SK-N-SH treated with all-trans-retinoic acid at 6 μM for 48 hours (cell line): ENCODE measurements around the gene GMCL2.

Experiments used
- GLIS3 ChIP-seq: fragments of 250-450 bp; sonication (Bioruptor Pico); IDR thresholded peaks from 2 replicates; pipeline ENCODE4 v1.5.0; 2020; ENCODE audit warnings: mild to moderate bottlenecking, moderate library complexity
- ISL1 ChIP-seq: fragments of 250-450 bp; sonication (Bioruptor Pico); IDR thresholded peaks from 2 replicates; pipeline ENCODE4 v2.1.2; 2022; ENCODE audit warnings: mild to moderate bottlenecking, moderate library complexity
- OSR1 ChIP-seq: fragments of 250-450 bp; sonication (Bioruptor Pico); IDR thresholded peaks from 2 replicates; pipeline ENCODE4 v1.8.0; 2022; ENCODE audit warnings: moderate library complexity, mild to moderate bottlenecking, inconsistent platforms
- PPARA ChIP-seq: fragments of 250-450 bp; sonication (Bioruptor Pico); IDR thresholded peaks from 2 replicates; pipeline ENCODE4 v1.5.0; 2020; ENCODE audit warnings: mild to moderate bottlenecking, borderline replicate concordance
- RARB ChIP-seq: fragments of 250-450 bp; sonication (Bioruptor Pico); IDR thresholded peaks from 2 replicates; pipeline ENCODE4 v1.8.0; 2021; ENCODE audit warnings: mild to moderate bottlenecking, moderate library complexity
- TOX ChIP-seq: fragments of 250-450 bp; sonication (Bioruptor Pico); IDR thresholded peaks from 2 replicates; pipeline ENCODE4 v1.8.0; 2021; ENCODE audit warnings: mild to moderate bottlenecking, moderate library complexity, borderline replicate concordance
- ZFP3 ChIP-seq: fragments of 250-450 bp; sonication (Bioruptor Pico); IDR thresholded peaks from 2 replicates; pipeline ENCODE4 v1.5.0; 2020; ENCODE audit warnings: mild to moderate bottlenecking, moderate library complexity
- ZNF8 ChIP-seq: fragments of 450-650 bp; formaldehyde crosslinking; IDR thresholded peaks from 2 replicates; pipeline ENCODE4 v1.5.0; 2020; ENCODE audit warnings: mild to moderate bottlenecking, moderate library complexity
- TF ChIP-seq, protein P1 (sequence below): fragments of 250-450 bp; sonication (Bioruptor Pico); IDR thresholded peaks from 2 replicates; pipeline ENCODE4 v1.5.0; 2020; ENCODE audit warnings: mild to moderate bottlenecking, moderate library complexity

DNA sequence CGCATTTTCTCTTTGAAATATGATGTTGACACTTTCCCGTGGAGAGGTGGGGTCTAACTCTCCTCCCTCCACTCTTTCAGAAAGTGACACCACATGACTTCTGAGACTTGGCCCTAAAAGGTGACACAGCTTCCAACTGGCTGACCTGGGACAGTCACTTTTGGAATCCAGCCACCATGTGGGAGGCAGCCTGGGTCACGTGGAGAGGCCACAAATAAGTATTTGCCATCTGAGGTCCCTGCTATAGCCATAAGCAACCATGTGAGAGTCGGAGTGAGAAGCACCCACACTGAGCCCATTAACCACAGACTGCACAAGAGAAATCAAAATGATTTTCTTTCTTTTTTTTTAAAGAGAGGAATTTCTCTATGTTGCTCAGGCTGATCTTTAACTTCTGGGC is 49.5 kb upstream of the GMCL2 start:
- TF ChIP-seq ZFP3 (no peak), ZNF8 (CRISPR knock-in tag) (no peak), GLIS3 (CRISPR knock-in tag) (no peak), ISL1 (CRISPR knock-in tag) (no peak), OSR1 (no peak), TOX (no peak), RARB (CRISPR knock-in tag) (no peak), PPARA (CRISPR knock-in tag) (no peak)
- TF ChIP-seq, protein P1, sequence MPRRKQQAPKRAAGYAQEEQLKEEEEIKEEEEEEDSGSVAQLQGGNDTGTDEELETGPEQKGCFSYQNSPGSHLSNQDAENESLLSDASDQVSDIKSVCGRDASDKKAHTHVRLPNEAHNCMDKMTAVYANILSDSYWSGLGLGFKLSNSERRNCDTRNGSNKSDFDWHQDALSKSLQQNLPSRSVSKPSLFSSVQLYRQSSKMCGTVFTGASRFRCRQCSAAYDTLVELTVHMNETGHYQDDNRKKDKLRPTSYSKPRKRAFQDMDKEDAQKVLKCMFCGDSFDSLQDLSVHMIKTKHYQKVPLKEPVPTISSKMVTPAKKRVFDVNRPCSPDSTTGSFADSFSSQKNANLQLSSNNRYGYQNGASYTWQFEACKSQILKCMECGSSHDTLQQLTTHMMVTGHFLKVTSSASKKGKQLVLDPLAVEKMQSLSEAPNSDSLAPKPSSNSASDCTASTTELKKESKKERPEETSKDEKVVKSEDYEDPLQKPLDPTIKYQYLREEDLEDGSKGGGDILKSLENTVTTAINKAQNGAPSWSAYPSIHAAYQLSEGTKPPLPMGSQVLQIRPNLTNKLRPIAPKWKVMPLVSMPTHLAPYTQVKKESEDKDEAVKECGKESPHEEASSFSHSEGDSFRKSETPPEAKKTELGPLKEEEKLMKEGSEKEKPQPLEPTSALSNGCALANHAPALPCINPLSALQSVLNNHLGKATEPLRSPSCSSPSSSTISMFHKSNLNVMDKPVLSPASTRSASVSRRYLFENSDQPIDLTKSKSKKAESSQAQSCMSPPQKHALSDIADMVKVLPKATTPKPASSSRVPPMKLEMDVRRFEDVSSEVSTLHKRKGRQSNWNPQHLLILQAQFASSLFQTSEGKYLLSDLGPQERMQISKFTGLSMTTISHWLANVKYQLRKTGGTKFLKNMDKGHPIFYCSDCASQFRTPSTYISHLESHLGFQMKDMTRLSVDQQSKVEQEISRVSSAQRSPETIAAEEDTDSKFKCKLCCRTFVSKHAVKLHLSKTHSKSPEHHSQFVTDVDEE: no peak
